Measurements from ENCODE around the gene GARNL3. TPM values are rescaled to one million over a fixed set of nuclear protein-coding genes. Genes with fewer than 3 reads are reported as not detected.
A peak's percentile ranks its signal among the peaks of the same experiment; 100 is the strongest.

Gene GARNL3
- total RNA-seq, 4 donors from 2014 or later = 8.9 to 17.9 (median 12.2) TPM

- intact Hi-C loops (cut with DNase I) = no loop called here
- H3K4me3 ChIP-seq = no peak overlapping the region
- 42% methylated on average over 1 of the region's 1 CpG for WGBS
- TF ChIP-seq POLR2AphosphoS5 (IDR thresholded peaks at IDR 0.05) = no peak
- no peak for TF ChIP-seq POLR2A (IDR thresholded peaks at IDR 0.05; ENCODE audit: low read depth)
- TF ChIP-seq EP300 (IDR thresholded peaks at IDR 0.05) = no peak
- TF ChIP-seq CTCF (IDR thresholded peaks at IDR 0.05) = no peak
- DNase-seq (ENCODE audit: extremely low spot score) = no peak
- H3K4me1 ChIP-seq = peaks cover 0 to 24% (median 18%) of the 10 kb centered on the region in 4 donors
- no peaks in the 10 kb centered on the region for H3K27me3 ChIP-seq
- peak overlapping the region; percentile 16 to 61 (median 55) for H3K27ac ChIP-seq (replicated peaks in 1 of 4)
- H3K9me3 ChIP-seq = no peaks in the 10 kb centered on the region
- peaks cover 0 to 9% (median 0%) of the 10 kb centered on the region in 4 donors for H3K36me3 ChIP-seq
Observed at GRCh38 chr9:127233989-127234388, 30.6 kb upstream of the GARNL3 start.

GRCh38 chr9:127237801-127238200 lies 26.8 kb upstream of the GARNL3 start:
- Histone ChIP-seq H3K9me3 (no peaks in the 10 kb centered on the region), H3K4me3 (no peak overlapping the region), H3K27me3 (no peaks in the 10 kb centered on the region), H3K36me3 (peaks cover 0 to 9% (median 0%) of the 10 kb centered on the region in 4 donors), H3K27ac (replicated peaks in 1 of 4) (no peak overlapping the region), H3K4me1 (peaks cover 0 to 22% (median 17%) of the 10 kb centered on the region in 4 donors)
- 96% methylated on average over 4 of the region's 4 CpGs for WGBS
- no peak for TF ChIP-seq POLR2A (IDR thresholded peaks at IDR 0.05; ENCODE audit: low read depth)
- TF ChIP-seq CTCF (IDR thresholded peaks at IDR 0.05) = no peak
- no peak for TF ChIP-seq EP300 (IDR thresholded peaks at IDR 0.05)
- TF ChIP-seq POLR2AphosphoS5 (IDR thresholded peaks at IDR 0.05) = no peak
- intact Hi-C loops (cut with DNase I) = no loop called here
- no peak for DNase-seq (ENCODE audit: extremely low spot score)

- DNase-seq (ENCODE audit: extremely low spot score) = no peak
- TF ChIP-seq POLR2A (IDR thresholded peaks at IDR 0.05; ENCODE audit: low read depth) = no peak
- no peak for TF ChIP-seq POLR2AphosphoS5 (IDR thresholded peaks at IDR 0.05)
- no peak for TF ChIP-seq CTCF (IDR thresholded peaks at IDR 0.05)
- TF ChIP-seq EP300 (IDR thresholded peaks at IDR 0.05) = no peak
- peaks cover 0 to 12% (median 0%) of the 10 kb centered on the region in 4 donors for H3K36me3 ChIP-seq
- no peak overlapping the region for H3K27ac ChIP-seq (replicated peaks in 1 of 4)
- H3K4me3 ChIP-seq = no peak overlapping the region
- H3K9me3 ChIP-seq = no peaks in the 10 kb centered on the region
- 91% methylated on average over 2 of the region's 2 CpGs for WGBS
- intact Hi-C loops (cut with DNase I) = no loop called here
- peaks cover 7 to 10% (median 8%) of the 10 kb centered on the region in 4 donors for H3K4me1 ChIP-seq
- H3K27me3 ChIP-seq = no peaks in the 10 kb centered on the region
Observed at GRCh38 chr9:127241354-127241753, 23.2 kb upstream of the GARNL3 start.

DNA sequence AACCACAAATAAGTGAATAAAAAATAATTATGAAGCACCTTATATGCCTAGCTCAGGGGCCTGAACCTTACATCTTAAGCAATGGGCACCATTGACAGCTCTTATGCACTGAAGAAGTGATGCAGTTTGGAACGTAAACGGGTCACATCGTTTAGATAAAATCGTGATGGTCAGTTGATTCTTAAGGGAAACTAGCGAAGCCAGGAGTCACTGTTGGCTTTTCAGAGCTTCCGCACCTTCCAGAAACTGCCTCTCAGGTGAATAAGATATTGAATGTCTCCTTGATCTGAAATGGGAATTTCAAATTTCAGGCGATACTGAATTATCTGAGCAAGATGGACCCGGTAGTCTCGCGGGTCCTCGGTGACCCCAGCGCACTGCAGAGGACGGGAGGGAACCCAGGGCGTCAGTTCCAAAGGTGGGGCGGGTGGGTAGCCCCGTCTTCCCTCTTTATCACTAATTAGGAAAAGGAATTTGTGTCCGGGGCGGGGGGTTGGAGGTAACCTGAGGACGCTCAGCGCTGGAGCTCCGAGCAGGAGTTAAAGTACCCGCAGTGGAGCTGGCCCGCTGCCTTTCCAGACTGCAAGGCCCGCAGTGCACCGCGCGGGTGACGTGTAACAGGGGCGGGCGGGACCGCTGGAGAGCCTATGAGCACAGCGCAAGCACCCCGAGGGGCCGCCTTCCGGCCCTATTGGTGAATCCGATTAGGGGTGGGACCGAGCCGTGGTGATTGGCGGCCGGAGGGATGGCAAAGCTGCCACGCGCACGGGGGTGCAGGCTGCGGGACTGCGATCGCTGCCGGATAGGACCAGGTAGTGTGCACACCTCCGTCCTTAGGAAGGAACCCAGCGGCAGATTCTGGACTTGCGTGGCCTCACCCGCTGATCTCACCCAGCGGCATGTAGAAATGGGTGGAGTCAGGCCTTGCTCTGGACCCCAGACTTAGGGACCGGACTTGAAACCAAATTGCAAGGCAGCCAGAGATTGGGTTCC lies 19.7 kb upstream of the GARNL3 start:
- Histone ChIP-seq H3K27ac (replicated peaks in 1 of 4) (peak overlapping the region; percentile 79 to 86 (median 83)), H3K4me3 (peak overlapping the region; percentile 65 to 79 (median 66)), H3K36me3 (peaks cover 0 to 3% (median 0%) of the 10 kb centered on the region in 4 donors), H3K4me1 (peaks cover 7 to 10% (median 8%) of the 10 kb centered on the region in 4 donors), H3K27me3 (no peaks in the 10 kb centered on the region), H3K9me3 (no peaks in the 10 kb centered on the region)
- intact Hi-C loops (cut with DNase I) = no loop called here
- TF ChIP-seq POLR2AphosphoS5 (IDR thresholded peaks at IDR 0.05) = peak; percentile 86 to 92
- no peak for TF ChIP-seq EP300 (IDR thresholded peaks at IDR 0.05)
- TF ChIP-seq CTCF (IDR thresholded peaks at IDR 0.05) = peak in 1 of 3 experiments; percentile 11
- no peak for TF ChIP-seq POLR2A (IDR thresholded peaks at IDR 0.05; ENCODE audit: low read depth)
- DNase-seq (ENCODE audit: extremely low spot score) = peak; percentile 98
- WGBS = 8% methylated on average over 35 of the region's 53 CpGs
